PC-3 (cell line): ENCODE measurements around the gene HIVEP3.

Experiments
- CTCF ChIP-seq: fragments of 300-600 bp; sonication (generic); conservative IDR thresholded peaks from 2 replicates; pipeline ENCODE4 v1.5.1; 2017; ENCODE audit warnings: antibody characterized with exemption, low read depth, mild to moderate bottlenecking, low read length
- EZH2 ChIP-seq: fragments of 300-600 bp; sonication (generic); IDR thresholded peaks from one replicate; pipeline ENCODE4 v1.6.1; 2017; ENCODE audit warnings: antibody characterized with exemption, mild to moderate bottlenecking, low read length; ENCODE audit not compliant: unreplicated experiment
- EZH2phosphoT487 ChIP-seq: fragments of 300-600 bp; sonication (generic); IDR thresholded peaks from 2 replicates; pipeline ENCODE4 v1.6.1; 2018; ENCODE audit warnings: mild to moderate bottlenecking, antibody characterized with exemption, low read length, borderline replicate concordance

GRCh38 chr1:41494351-41495209, 424.1 kb downstream of the HIVEP3 start:
- TF ChIP-seq EZH2 (no peak), CTCF (no peak), EZH2phosphoT487 (no peak)
